ENCODE results near the gene SLC24A3. TPM values are rescaled to one million over a fixed set of nuclear protein-coding genes. Genes with fewer than 3 reads are reported as not detected.

The SLC24A3 gene
- total RNA-seq, 1 experiment from 2014 or later, result 0.14 TPM

DNA sequence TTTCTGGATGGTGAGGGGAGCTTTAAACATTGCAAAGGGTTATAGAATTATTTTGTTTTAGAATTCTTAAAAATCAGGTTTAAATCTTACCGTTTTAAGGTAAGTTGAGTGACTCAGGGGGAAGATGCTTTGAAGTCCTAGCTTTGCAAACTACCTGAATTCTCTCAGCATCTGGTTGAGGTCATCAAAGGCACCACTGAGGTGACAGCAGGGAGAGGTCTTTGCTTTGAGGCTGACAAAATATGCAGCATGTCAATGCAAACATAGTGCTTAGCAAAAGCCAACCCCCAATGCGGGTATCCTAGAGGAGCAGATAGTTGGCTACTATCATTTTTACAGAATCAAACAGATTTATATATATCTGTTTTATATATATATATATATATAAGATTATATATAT lies 219.5 kb downstream of the SLC24A3 start:
- Histone ChIP-seq H3K27me3 (replicated peaks; ENCODE audit: control insufficient read depth, insufficient read depth, low read length) (no peaks in the 10 kb centered on the region), H3K9me3 (no peaks in the 10 kb centered on the region), H3K4me3 (ENCODE audit: low read depth, low read length) (no peak overlapping the region), H3K4me1 (peaks cover 16% of the 10 kb centered on the region), H3K36me3 (ENCODE audit: control insufficient read depth, insufficient read depth, low read length) (no peaks in the 10 kb centered on the region)
- ChIA-PET POLR2A (no interaction called here), CTCF (no interaction called here)
- DNase-seq, result no peak
- no peaks in the 10 kb centered on the region for H3K9me3 Mint-ChIP-seq (ENCODE audit: unreplicated experiment)
- BruUV-seq (replicated peaks), result no TSS peak
- H3K4me3 Mint-ChIP-seq (ENCODE audit: unreplicated experiment), result no peak overlapping the region
- intact Hi-C loops (cut with micrococcal nuclease; ENCODE audit: unreplicated experiment), result no loop called here
- no peak overlapping the region for H3K27ac Mint-ChIP-seq (ENCODE audit: unreplicated experiment)
- peaks cover 17% of the 10 kb centered on the region for H3K4me1 Mint-ChIP-seq (ENCODE audit: low read depth, unreplicated experiment)
- no peak for TF ChIP-seq CTCF (IDR thresholded peaks at IDR 0.05; ENCODE audit: insufficient read depth in 1 of 2, low read depth in 1 of 2, low read length in 1 of 2, severe bottlenecking in 1 of 2, unreplicated experiment in 1 of 2)
- H3K36me3 Mint-ChIP-seq (ENCODE audit: insufficient read depth, unreplicated experiment), result no peaks in the 10 kb centered on the region
- H3K27me3 Mint-ChIP-seq (ENCODE audit: insufficient read depth, unreplicated experiment), result no peaks in the 10 kb centered on the region

DNA sequence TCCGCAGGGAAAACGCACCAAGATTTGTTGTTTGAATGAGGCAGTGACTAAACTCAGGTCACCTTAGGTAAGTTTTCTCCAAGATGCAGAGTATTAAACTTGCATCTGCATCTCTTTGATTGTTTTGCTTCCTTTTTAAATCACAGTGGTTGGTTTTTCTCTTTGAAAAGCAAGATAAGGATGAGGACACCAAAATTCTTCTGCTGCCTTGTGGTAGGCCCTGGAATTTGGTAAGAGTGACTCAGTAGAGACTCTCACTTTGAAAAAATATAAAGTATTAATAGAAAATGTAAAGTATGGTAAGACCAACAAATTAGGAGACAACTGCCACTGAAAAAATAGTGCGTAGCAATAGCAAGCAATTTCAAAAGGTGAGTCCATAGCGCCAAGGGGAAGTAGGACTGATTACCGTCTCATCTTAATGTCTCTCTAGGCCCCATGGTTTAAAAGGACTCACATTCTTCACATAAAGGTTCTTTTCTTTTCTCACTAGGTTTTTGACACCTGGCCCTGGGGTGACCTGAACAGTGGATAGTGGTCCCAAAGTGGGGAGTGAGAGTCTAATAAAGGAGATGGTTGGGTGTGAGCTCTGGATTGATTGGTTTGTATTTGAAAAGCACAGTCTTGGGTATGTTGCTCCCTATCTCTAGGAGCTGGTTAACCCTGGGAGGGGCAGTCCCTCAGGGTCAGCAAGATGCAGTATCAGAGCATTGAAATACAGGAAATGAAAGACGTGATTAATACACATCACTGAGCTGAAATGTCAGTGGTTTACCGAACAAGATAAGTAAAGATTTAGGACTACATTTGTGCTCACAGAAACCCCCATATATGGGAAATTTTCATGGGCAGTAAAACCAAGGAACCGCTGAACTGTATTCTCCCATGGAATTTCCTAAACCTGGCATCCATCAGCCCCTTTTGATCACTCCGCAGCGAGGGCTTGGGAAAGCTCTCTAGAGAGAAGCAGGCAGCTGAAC lies 221.2 kb downstream of the SLC24A3 start:
- Histone ChIP-seq H3K4me1 (peaks cover under 1% of the 10 kb centered on the region; the same call in 1 of the 2 replicates), H3K27me3 (replicated peaks; ENCODE audit: control insufficient read depth, insufficient read depth, low read length) (no peaks in the 10 kb centered on the region), H3K36me3 (ENCODE audit: control insufficient read depth, insufficient read depth, low read length) (no peaks in the 10 kb centered on the region), H3K9me3 (no peaks in the 10 kb centered on the region), H3K4me3 (ENCODE audit: low read depth, low read length) (no peak overlapping the region)
- Mint-ChIP-seq H3K27ac (ENCODE audit: unreplicated experiment) (no peak overlapping the region), H3K4me3 (ENCODE audit: unreplicated experiment) (no peak overlapping the region), H3K36me3 (ENCODE audit: insufficient read depth, unreplicated experiment) (no peaks in the 10 kb centered on the region), H3K4me1 (ENCODE audit: low read depth, unreplicated experiment) (peaks cover 8% of the 10 kb centered on the region), H3K27me3 (ENCODE audit: insufficient read depth, unreplicated experiment) (no peaks in the 10 kb centered on the region), H3K9me3 (ENCODE audit: unreplicated experiment) (no peaks in the 10 kb centered on the region)
- CTCF ChIA-PET, result no interaction called here
- TF ChIP-seq CTCF (IDR thresholded peaks at IDR 0.05; ENCODE audit: insufficient read depth in 1 of 2, low read depth in 1 of 2, low read length in 1 of 2, severe bottlenecking in 1 of 2, unreplicated experiment in 1 of 2), result no peak
- DNase-seq, result no peak
- no TSS peak for BruUV-seq (replicated peaks)
- POLR2A ChIA-PET, result no interaction called here
- intact Hi-C loops (cut with micrococcal nuclease; ENCODE audit: unreplicated experiment), result no loop called here

DNA sequence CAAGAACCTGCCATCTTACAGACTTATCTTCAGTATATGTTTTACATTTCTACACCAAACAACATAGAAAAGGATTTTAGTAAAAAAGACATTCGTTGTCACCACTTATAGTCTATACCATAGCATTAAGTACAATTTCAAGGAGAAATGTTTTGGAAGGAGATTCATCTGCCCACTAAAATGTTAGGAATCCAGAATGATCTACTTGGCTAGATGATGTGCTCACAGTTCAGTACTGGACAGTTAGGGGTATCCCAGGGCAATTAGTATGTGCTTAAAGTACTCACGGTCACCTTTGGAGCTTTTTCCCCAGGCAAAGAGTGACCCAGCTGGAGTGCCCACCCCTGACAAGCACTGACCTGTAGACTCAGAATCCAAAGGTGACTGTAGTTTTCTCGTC lies 222.9 kb downstream of the SLC24A3 start:
- no peak overlapping the region for H3K4me3 Mint-ChIP-seq (ENCODE audit: unreplicated experiment)
- no peaks in the 10 kb centered on the region for H3K4me1 ChIP-seq
- no peaks in the 10 kb centered on the region for H3K27me3 ChIP-seq (replicated peaks; ENCODE audit: control insufficient read depth, insufficient read depth, low read length)
- peaks cover 4% of the 10 kb centered on the region for H3K27me3 Mint-ChIP-seq (ENCODE audit: insufficient read depth, unreplicated experiment)
- intact Hi-C loops (cut with micrococcal nuclease; ENCODE audit: unreplicated experiment), result no loop called here
- no peak overlapping the region for H3K27ac Mint-ChIP-seq (ENCODE audit: unreplicated experiment)
- H3K36me3 Mint-ChIP-seq (ENCODE audit: insufficient read depth, unreplicated experiment), result no peaks in the 10 kb centered on the region
- no peaks in the 10 kb centered on the region for H3K9me3 ChIP-seq
- ChIA-PET POLR2A (no interaction called here), CTCF (no interaction called here)
- BruUV-seq (replicated peaks), result no TSS peak
- DNase-seq, result no peak
- no peaks in the 10 kb centered on the region for H3K36me3 ChIP-seq (ENCODE audit: control insufficient read depth, insufficient read depth, low read length)
- no peaks in the 10 kb centered on the region for H3K9me3 Mint-ChIP-seq (ENCODE audit: unreplicated experiment)
- H3K4me1 Mint-ChIP-seq (ENCODE audit: low read depth, unreplicated experiment), result no peaks in the 10 kb centered on the region
- no peak for TF ChIP-seq CTCF (IDR thresholded peaks at IDR 0.05; ENCODE audit: insufficient read depth in 1 of 2, low read depth in 1 of 2, low read length in 1 of 2, severe bottlenecking in 1 of 2, unreplicated experiment in 1 of 2)
- H3K4me3 ChIP-seq (ENCODE audit: low read depth, low read length), result no peak overlapping the region
